K562 (cell line): Measurements from ENCODE around the gene LYRM1. TPM values are rescaled to one million over a fixed set of nuclear protein-coding genes. Genes with fewer than 3 reads are reported as not detected.
A peak's percentile ranks its signal among the peaks of the same experiment; 100 is the strongest.

Source experiments
- ATAC-seq: fragments of 200-7000 bp; cut with Tn5 transposase; 3 replicates; pipeline ENCODE4 v1.9.1; 2020; ENCODE audit warnings: moderate library complexity
- BruUV-seq: library from RNA; stranded (reverse); fragments of 400-500 nt; replicated peaks from 2 replicates; lab custom pipeline; 2021; lab: Mats Ljungman, UMichigan
- CTCF ChIA-PET: fragments of 300-600 bp; formaldehyde crosslinking; extraction: SDS; loops from one replicate; lab custom pipeline; 2021; ENCODE audit warnings: low intra/inter-chr PET ratio; lab: Yijun Ruan, JAX
- POLR2A ChIA-PET: fragments of 300-600, 350-650 bp; sonication (Branson Sonifier 250); formaldehyde crosslinking; extraction: SDS; loops from one replicate; lab custom pipeline; 2021; ENCODE audit warnings: antibody characterized with exemption, inconsistent platforms; lab: Yijun Ruan, JAX
- DNase-seq, 4 experiments: peaks; one replicate each; pipeline versions ENCODE4 v3.0.0 to v3.0.0-alpha.2; 2011 to 2018; ENCODE audit warnings: low spot score in 3 of 4, mixed read lengths in 3 of 4; ENCODE audit errors: extremely low read depth in 1 of 4
- FAIRE-seq: peaks from 2 replicates; lab custom pipeline; 2011; peaks lifted over from hg19 to GRCh38; lab: Jason Lieb, UNC
- H2AFZ ChIP-seq: 2 replicates; pipeline ENCODE4 v1.6.0; 2011; ENCODE audit warnings: low read depth, low read length, control low read depth, inconsistent platforms
- H3K27ac ChIP-seq: fragments of 200-600 bp; 3 replicates; pipeline ENCODE4 v1.8.0; 2011; ENCODE audit warnings: low read depth, mild to moderate bottlenecking, control low read depth, inconsistent platforms, low read length, moderate library complexity, mixed read lengths; ENCODE audit errors: extremely low read depth
- H3K27me3 ChIP-seq, 2 experiments: fragments of 300-600 bp in 1 of 2; 2 replicates in 1 of 2; 3 replicates in 1 of 2; pipeline versions ENCODE4 v1.6.0 to v1.8.0; 2011; ENCODE audit warnings: inconsistent platforms in 2 of 2, low read length in 2 of 2, mild to moderate bottlenecking in 1 of 2, mixed read lengths in 1 of 2, moderate library complexity in 1 of 2; ENCODE audit not compliant: control insufficient read depth in 2 of 2, insufficient read depth in 2 of 2
- H3K36me3 ChIP-seq: fragments of 300-600 bp; 3 replicates; pipeline ENCODE4 v1.8.0; 2011; ENCODE audit warnings: mild to moderate bottlenecking, low read length, inconsistent platforms; ENCODE audit not compliant: control insufficient read depth, insufficient read depth
- H3K4me1 ChIP-seq, 2 experiments: fragments of 200-600 bp in 1 of 2; replicated peaks in 1 of 2; 2 replicates in 1 of 2; 3 replicates in 1 of 2; pipeline versions ENCODE4 v1.5.1 to v1.8.0; 2011; ENCODE audit warnings: inconsistent platforms in 2 of 2, low read length in 2 of 2, mild to moderate bottlenecking in 1 of 2, mixed read lengths in 1 of 2, moderate library complexity in 1 of 2; ENCODE audit not compliant: control insufficient read depth in 2 of 2, insufficient read depth in 2 of 2
- H3K4me2 ChIP-seq: 2 replicates; pipeline ENCODE4 v1.6.1; 2011; ENCODE audit warnings: low read length, control low read depth, inconsistent platforms, mixed read lengths; ENCODE audit not compliant: insufficient read depth
- H3K4me3 ChIP-seq: fragments of 200-600 bp; sonication (generic), shearing (Covaris generic); 2 replicates; pipeline ENCODE4 v1.5.1; 2016; ENCODE audit warnings: control low read depth, inconsistent platforms
- H3K79me2 ChIP-seq: fragments of 200-600 bp; 3 replicates; pipeline ENCODE4 v1.8.0; 2011; ENCODE audit warnings: low read length, inconsistent platforms; ENCODE audit not compliant: control insufficient read depth, insufficient read depth
- H3K9ac ChIP-seq, 2 experiments: 2 replicates each; pipeline versions ENCODE4 v1.6.0 to v1.6.1; 2011; ENCODE audit warnings: low read depth in 2 of 2, low read length in 2 of 2, control low read depth in 1 of 2, inconsistent platforms in 1 of 2, mild to moderate bottlenecking in 1 of 2, mixed read lengths in 1 of 2; ENCODE audit not compliant: insufficient read depth in 1 of 2
- H3K9me1 ChIP-seq: one replicate; pipeline ENCODE4 v1.6.0; 2011; ENCODE audit warnings: inconsistent platforms, mild to moderate bottlenecking, low read length, moderate library complexity; ENCODE audit not compliant: control insufficient read depth, insufficient read depth
- H3K9me3 ChIP-seq: replicated peaks from 2 replicates; pipeline ENCODE4 v1.5.1; 2011; ENCODE audit warnings: low read depth, low read length, inconsistent platforms; ENCODE audit not compliant: control insufficient read depth, insufficient read depth
- H4K20me1 ChIP-seq: replicated peaks from 2 replicates; pipeline ENCODE4 v1.6.1; 2011; ENCODE audit warnings: low read length, inconsistent platforms, mixed read lengths; ENCODE audit not compliant: control insufficient read depth, insufficient read depth
- CEBPZ ChIP-seq: fragments of 150-350 bp; IDR thresholded peaks from 2 replicates; pipeline ENCODE4 v1.6.1; 2014; ENCODE audit warnings: low read depth, mild to moderate bottlenecking, low read length, borderline replicate concordance
- DLX4 ChIP-seq: fragments of 250-450 bp; sonication (Bioruptor Pico); IDR thresholded peaks from 2 replicates; pipeline ENCODE4 v1.6.1; 2021; ENCODE audit warnings: mild to moderate bottlenecking
- ETV5 ChIP-seq: sonication (generic); formaldehyde crosslinking; IDR thresholded peaks from 2 replicates; pipeline ENCODE4 v1.4.0; 2020; ENCODE audit warnings: low read depth, mild to moderate bottlenecking, missing genetic modification reagents
- FOXM1 ChIP-seq, 2 experiments: fragments of 450-650 bp in 1 of 2; sonication (generic) in 1 of 2; formaldehyde crosslinking in 1 of 2; IDR thresholded peaks; 2 replicates each; pipeline versions ENCODE4 v1.6.1 to v1.9.0; 2017 to 2022; ENCODE audit warnings: low read depth in 2 of 2, mild to moderate bottlenecking in 2 of 2, missing genetic modification reagents in 1 of 2, moderate library complexity in 1 of 2
- HNRNPUL1 ChIP-seq: fragments of 200-400 bp; formaldehyde crosslinking; IDR thresholded peaks from 2 replicates; pipeline ENCODE4 v1.6.1; 2017; ENCODE audit warnings: low read length
- MAX ChIP-seq: sonication (generic); formaldehyde crosslinking; IDR thresholded peaks from 2 replicates; pipeline ENCODE4 v1.9.0; 2022; ENCODE audit warnings: mild to moderate bottlenecking, missing genetic modification reagents
- MEF2D ChIP-seq: conservative IDR thresholded peaks from 2 replicates; pipeline ENCODE4 v1.6.1; 2016; ENCODE audit warnings: low read depth, missing genetic modification characterization, missing compliant biosample characterization
- ZNF212 ChIP-seq: fragments of 450-650 bp; formaldehyde crosslinking; IDR thresholded peaks from 2 replicates; pipeline ENCODE4 v1.4.0; 2020; ENCODE audit warnings: mild to moderate bottlenecking
- WGBS: fragments of 100-300 bp; shearing (Covaris generic); methylation state at CpG from one replicate; pipeline ENCODE4 v1.1.6; 2016; ENCODE audit warnings: low coverage, mixed read lengths; ENCODE audit not compliant: insufficient coverage; ENCODE audit errors: missing lambda C conversion rate; 5-methylcytosine and 5-hydroxymethylcytosine counted together
- in situ Hi-C: fragments of 300-500 bp; cut with MboI; formaldehyde crosslinking; loops from 4 replicates; pipeline ENCODE4 v1.15.0; 2018; ENCODE audit warnings: inconsistent platforms, mixed read lengths
- intact Hi-C: fragments of 100-400 bp; cut with micrococcal nuclease; formaldehyde crosslinking; loops from 2 replicates; pipeline ENCODE4 v1.14.2; 2022
- polyA plus RNA-seq, 8 experiments: library from polyadenylated mRNA; depleted of rRNA in 4 of 8; stranded (reverse) in 5 of 8; unstranded in 3 of 8; fragments of >200 nt; fragmentation: Nextera tagmentation in 2 of 8; fragmentation: Illumina TruSeq in 1 of 8; extraction: Ambion mirVana in 2 of 8; extraction: Trizol in 1 of 8; gene quantifications; 2 replicates each; pipeline versions ENCODE4 v1.2.1 to v1.2.3, GENCODE V29; 2011 to 2014; ENCODE audit warnings: inconsistent platforms in 1 of 8, missing spikeins in 1 of 8
- total RNA-seq, 7 experiments: library from RNA; depleted of rRNA in 6 of 7; stranded (reverse); fragments of >200 nt in 6 of 7; fragmentation: Illumina TruSeq in 2 of 7; extraction: Trizol in 2 of 7; gene quantifications; 2 replicates each; pipeline versions ENCODE4 v1.2.1 to v1.2.3, GENCODE V29; 2011 to 2021; ENCODE audit warnings: low replicate concordance in 1 of 7

The LYRM1 gene
- total and polyA plus RNA-seq, 9 of the 15 experiments (the other 6 are each of a cell fraction or from before 2014, with no cell fraction given) = 17.5 to 44.1 (median 32.7) TPM

GRCh38 chr16:20902426-20902825 lies 1.9 kb downstream of the LYRM1 start:
- no peak overlapping the region for H3K27ac ChIP-seq
- H3K9me1 ChIP-seq = no peaks in the 10 kb centered on the region
- intact Hi-C loops = loop anchor here (5.0 kb wide), 2 partner anchors 45 to 50 kb away; no protein-coding TSS in a partner anchor
- POLR2A ChIA-PET = interaction anchor here (0.6 to 2.0 kb wide), 6 partner anchors 9 to 45 kb away, joined by 3 to 12 read pairs (median 4); no protein-coding TSS in a partner anchor
- H3K9ac ChIP-seq = peak overlapping the region in 1 of 2 experiments; percentile 92; a peak in 1 of 4 replicates
- no peak overlapping the region; the same call in 1 of the 2 replicates for H3K4me2 ChIP-seq
- H3K79me2 ChIP-seq = peaks cover 38% of the 10 kb centered on the region
- no peak for TF ChIP-seq HNRNPUL1
- TF ChIP-seq MEF2D (tag) = no peak
- TF ChIP-seq CEBPZ = no peak
- TF ChIP-seq DLX4 (CRISPR knock-in tag) = no peak
- TF ChIP-seq MAX (CRISPR knock-in tag) = no peak
- no peak for TF ChIP-seq ZNF212 (CRISPR knock-in tag)
- 0 out of 2 replicates have a peak, but pooled peaks have one; percentile 9 for TF ChIP-seq ETV5
- TF ChIP-seq FOXM1 (IDR thresholded peaks at IDR 0.05; ENCODE audit: low read depth) = no peak
- no peak for TF ChIP-seq FOXM1 (CRISPR knock-in tag; IDR thresholded peaks at IDR 0.05; ENCODE audit: low read depth)
- TF ChIP-seq, all 486 proteins: peak for 1
- no TSS peak for BruUV-seq
- in situ Hi-C loops = no loop called here
- Histone ChIP-seq H3K27me3 (no peaks in the 10 kb centered on the region), H3K9me3 (no peaks in the 10 kb centered on the region), H3K4me1 (peaks cover 32 to 45% of the 10 kb centered on the region in 2 experiments), H3K36me3 (peaks cover 3% of the 10 kb centered on the region; the same call in 1 of the 3 replicates), H2AFZ (no peak overlapping the region), H4K20me1 (no peaks in the 10 kb centered on the region), H3K4me3 (no peak overlapping the region)
- CTCF ChIA-PET = no interaction called here
- ATAC-seq (no peak), FAIRE-seq (no peak), DNase-seq (no peak)
- 89% methylated on average over 6 of the region's 6 CpGs for WGBS
